LNCaP clone FGC (cell line): ENCODE data around the gene CACNB4.

Experiments
- DNase-seq: peaks from one replicate; pipeline ENCODE4 v3.0.0-alpha.2; 2011; ENCODE audit warnings: low read depth
- H3K4me3 ChIP-seq: 2 replicates; pipeline ENCODE4 v1.5.1; 2011; ENCODE audit warnings: mild to moderate bottlenecking, low read depth, low read length, control low read depth
- CTCF ChIP-seq: IDR thresholded peaks from 2 replicates; pipeline ENCODE4 v1.5.1; 2012; ENCODE audit warnings: mild to moderate bottlenecking; ENCODE audit not compliant: control insufficient read depth, insufficient read depth; ENCODE audit errors: extremely low read depth

Gene CACNB4

GRCh38 chr2:151907286-151908203, 191.3 kb downstream of the CACNB4 start:
- TF ChIP-seq CTCF = no peak
- DNase-seq = no peak
- H3K4me3 ChIP-seq = no peak overlapping the region

- DNase-seq = no peak
- TF ChIP-seq CTCF = no peak
- H3K4me3 ChIP-seq = no peak overlapping the region
These were observed 192.2 kb downstream of the CACNB4 start for GRCh38 chr2:151906633-151906998.

- H3K4me3 ChIP-seq = no peak overlapping the region
- TF ChIP-seq CTCF = no peak
- no peak for DNase-seq
These were observed 192.7 kb downstream of the CACNB4 start for GRCh38 chr2:151905963-151906632.

GRCh38 chr2:151904807-151905206, 194.0 kb downstream of the CACNB4 start:
- no peak for TF ChIP-seq CTCF
- no peak overlapping the region for H3K4me3 ChIP-seq
- no peak for DNase-seq

- DNase-seq = no peak
- no peak for TF ChIP-seq CTCF
- no peak overlapping the region for H3K4me3 ChIP-seq
These were observed 194.8 kb downstream of the CACNB4 start for GRCh38 chr2:151904021-151904420.

GRCh38 chr2:151902829-151903228, 196.0 kb downstream of the CACNB4 start:
- DNase-seq = no peak
- TF ChIP-seq CTCF = no peak
- H3K4me3 ChIP-seq = no peak overlapping the region
